Fibroblast of skin of scalp (primary cell): ENCODE data around the gene CYS1.
A peak's percentile ranks its signal among the peaks of the same experiment; 100 is the strongest.
"Not testable (repeated sequence)": the region's sequence is repeated elsewhere in the genome, so short reads cannot be mapped to it uniquely, and the experiment has no call there.

Source experiments
- DNase-seq: peaks from one replicate; pipeline ENCODE4 v3.0.0-alpha.2; 2013

The CYS1 gene

GRCh38 chr2:10091889-10092244, 11.7 kb upstream of the CYS1 start:
- DNase-seq: not testable (repeated sequence)

DNA sequence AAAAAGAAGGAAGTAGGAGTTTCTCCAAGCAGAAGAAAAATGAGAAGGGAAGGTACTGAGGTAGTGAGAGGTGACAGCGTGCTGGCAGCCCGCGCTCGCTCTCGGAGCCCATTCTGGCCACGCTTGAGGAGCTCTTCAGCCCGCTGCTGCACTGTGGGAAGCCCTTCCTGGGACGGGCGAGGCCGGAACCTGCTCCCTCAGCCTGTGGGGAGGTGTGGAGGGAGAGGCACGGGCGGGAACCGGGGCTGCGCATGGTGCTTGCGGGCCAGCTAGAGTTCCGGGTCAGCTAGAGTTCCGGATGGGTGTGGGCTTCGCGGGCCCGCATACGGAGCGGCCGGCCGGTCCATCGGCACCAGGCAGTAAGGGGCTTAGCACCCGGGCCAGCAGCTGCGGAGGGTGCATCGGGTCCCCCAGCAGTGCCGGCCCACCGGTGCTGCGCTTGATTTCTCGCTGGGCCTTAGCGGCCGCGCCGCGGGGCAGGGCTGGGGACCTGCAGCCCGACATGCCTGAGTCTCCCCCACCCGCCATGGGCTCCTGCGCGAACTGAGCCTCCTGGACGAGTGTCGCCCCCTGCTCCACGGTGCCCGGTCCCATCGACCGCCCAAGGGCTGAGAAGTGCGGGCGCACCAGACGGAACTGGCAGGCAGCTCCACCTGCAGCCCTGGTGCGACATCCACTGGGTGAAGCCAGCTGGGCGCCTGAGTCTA, 11.1 kb upstream of the CYS1 start:
- DNase-seq: no peak

DNA sequence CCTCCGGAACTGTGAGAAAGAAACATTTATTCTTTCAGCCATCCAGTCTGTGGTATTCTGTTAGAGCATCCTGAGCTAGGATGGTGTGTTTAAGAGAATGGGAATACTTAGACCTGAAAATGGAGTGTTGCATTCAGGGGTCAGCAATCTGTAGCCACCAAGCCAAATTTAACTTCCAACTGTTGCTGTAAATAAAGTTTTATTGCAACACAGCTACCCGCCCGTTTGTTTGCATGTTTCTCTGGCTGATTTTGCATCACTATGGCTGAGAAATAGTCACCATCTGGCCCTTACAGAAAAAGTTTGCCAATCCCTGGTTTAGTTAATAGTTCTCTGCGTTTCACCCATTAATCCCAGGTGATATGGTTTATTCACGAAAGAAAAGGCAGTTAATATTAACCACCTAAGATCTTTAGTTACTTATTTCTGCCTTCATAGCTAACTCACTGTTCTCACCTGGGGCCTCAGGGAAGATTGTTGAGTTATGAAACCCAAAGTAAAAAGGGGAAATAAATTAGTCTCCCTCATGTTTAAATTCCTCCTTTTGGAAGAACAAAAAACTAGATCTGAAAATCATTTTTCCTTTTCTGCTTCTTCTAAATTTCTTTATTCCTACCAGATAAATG, 9.5 kb upstream of the CYS1 start:
- no peak for DNase-seq

DNA sequence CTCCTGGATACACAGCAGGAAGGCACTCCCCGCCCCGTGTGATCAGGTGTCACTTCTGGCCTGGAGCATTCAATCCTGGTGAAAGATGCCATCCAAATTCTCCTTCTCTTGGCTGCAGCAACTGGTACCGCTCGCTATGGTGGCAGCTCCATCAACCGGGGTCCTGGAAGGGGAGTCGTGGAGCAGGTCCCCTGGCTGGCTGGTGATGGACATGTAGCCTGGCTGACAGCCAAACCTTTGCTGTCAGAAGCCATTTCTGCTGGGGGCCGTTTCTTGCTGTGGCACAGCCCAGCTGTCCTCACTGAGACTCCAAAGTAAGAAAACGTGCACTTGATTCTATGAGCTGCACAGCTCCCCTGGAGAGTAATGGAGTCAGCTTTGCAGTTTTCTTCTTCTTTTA, 7.1 kb upstream of the CYS1 start:
- DNase-seq: no peak

- DNase-seq: no peak
Observed at GRCh38 chr2:10086950-10087349, 6.7 kb upstream of the CYS1 start.

DNA sequence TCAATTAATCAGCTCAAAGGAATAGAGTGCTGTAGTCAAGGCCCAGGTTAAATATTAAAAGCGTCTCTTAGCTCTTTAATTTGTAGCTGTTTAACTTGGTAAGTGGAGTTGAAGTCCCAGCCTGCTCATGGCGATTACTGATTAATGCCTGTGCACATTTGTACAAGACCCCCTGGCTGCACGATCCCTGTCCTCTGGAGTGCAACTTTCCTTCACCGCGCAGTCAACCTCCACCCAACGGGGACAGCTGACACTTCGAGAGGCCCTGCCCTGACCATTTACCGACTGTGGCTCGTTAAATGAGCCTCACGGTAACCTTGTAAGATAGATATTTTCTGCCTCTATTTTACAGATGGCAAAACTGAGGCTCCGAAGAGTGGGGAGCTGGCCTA, 5.5 kb upstream of the CYS1 start:
- no peak for DNase-seq

DNA sequence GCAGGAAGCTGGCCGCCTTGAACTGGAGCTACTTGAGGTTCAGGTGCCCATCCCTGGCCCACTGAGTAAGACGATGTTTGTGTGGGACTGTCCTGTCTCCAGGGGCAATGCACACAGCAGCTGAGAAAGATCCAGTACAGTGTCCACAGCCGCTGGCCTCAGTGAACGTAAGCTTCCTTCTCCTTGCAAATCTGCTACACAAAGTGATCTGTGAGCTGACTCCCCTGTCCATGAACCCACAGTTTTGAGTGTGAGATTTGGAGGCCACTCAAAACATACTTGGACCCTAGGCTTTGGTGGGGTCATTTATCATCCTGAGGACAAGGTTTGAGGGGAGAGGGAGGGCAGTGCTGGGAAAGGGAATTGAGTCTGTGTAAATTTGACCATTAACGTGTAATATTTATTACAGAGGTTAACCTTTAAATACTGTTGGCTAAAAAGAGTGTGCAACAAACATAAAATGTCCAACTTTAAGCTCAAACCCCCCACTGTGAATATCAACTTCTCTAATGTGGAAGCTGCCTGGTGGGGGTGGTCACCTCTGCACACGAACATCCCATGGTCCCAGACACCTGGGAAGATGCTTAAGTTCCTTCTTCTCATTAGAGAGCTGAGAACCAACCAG, 4.9 kb upstream of the CYS1 start:
- DNase-seq: no peak

GRCh38 chr2:10084223-10084865, 4.1 kb upstream of the CYS1 start:
- DNase-seq: no peak

- DNase-seq: no peak
Observed at GRCh38 chr2:10083692-10084211, 3.5 kb upstream of the CYS1 start.

DNA sequence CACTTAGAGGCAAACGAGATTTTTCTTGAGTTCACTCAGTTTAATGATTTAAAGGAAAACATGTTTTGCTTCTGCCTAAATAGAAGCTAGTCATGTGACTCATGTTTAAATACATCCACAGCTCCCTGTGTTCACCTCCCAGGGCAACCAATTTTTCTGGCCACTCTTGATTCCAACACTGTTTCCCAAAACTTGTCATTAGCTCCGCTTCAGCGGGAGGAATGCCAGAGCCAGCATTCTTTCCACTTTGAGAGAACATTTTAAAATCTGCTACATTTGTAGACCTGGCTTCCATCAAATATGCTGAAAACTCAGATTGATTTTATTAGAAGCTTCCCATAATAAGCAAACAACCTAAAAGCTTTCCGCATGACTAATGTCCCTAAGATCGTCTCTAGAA, 2.8 kb upstream of the CYS1 start:
- no peak for DNase-seq

GRCh38 chr2:10080536-10081304, 509 bp upstream of the CYS1 start:
- DNase-seq: no peak

DNA sequence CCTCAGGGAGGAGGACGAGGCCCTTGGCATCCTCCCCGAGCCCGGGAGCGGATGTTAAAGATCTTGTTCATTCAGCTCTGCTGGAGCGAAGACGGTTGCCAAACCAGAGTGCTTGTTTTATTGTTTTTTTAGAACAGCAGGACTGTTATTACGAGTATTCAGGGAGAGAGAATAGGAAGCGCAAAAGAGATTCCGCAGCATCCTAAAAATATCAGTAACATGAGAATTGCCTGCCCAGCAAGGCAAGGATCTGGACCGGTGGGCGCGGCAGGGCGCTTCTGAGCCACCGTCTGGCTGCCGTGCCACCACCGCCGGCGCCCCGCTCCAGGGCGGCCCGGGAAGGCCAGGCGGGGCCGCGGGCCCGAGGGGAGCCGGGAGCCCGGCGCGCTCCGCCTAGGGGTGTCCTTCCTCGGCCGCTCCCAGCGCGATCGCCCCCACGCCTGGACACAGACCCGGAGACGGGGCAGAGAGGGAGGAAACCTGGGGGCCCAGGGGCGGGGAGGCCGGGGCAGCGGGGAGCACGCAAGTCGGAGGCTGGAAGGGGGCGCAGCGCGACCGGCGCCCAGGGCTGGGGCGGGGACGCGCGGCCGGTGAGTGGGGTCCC, 843 bp downstream of the CYS1 start:
- peak; percentile 79 for DNase-seq

DNA sequence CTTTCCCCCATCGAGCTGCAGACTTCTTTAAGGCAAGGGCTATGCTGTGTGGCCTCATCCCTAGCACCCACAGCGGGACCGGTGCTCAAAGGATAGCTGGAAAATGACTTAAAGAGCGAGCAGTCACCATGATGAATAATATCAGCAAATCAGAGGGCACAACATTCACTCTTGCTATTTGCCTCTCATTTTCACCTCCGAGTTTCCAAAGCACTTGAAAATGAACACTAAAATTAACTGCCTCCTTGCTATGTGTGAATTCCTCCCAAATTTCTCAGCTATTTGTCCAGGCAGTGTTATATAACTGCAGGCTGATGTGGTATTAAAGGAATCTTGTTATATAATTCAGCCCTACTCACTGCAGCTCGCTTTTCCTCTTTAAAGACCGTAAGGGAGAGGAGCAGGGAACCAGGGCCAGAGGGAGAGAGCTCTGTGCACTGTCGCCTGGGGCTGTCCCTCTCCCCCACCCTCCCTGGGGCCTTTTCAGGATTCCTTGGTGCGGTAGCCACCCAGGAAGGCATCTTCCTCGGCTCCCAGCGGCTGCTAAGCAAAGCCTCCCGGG, 1.4 kb downstream of the CYS1 start:
- DNase-seq: no peak

GRCh38 chr2:10078001-10078400, 2.2 kb downstream of the CYS1 start:
- no peak for DNase-seq

GRCh38 chr2:10076988-10077527, 3.2 kb downstream of the CYS1 start:
- DNase-seq: no peak

- no peak for DNase-seq
Observed at GRCh38 chr2:10076511-10076910, 3.7 kb downstream of the CYS1 start.

DNA sequence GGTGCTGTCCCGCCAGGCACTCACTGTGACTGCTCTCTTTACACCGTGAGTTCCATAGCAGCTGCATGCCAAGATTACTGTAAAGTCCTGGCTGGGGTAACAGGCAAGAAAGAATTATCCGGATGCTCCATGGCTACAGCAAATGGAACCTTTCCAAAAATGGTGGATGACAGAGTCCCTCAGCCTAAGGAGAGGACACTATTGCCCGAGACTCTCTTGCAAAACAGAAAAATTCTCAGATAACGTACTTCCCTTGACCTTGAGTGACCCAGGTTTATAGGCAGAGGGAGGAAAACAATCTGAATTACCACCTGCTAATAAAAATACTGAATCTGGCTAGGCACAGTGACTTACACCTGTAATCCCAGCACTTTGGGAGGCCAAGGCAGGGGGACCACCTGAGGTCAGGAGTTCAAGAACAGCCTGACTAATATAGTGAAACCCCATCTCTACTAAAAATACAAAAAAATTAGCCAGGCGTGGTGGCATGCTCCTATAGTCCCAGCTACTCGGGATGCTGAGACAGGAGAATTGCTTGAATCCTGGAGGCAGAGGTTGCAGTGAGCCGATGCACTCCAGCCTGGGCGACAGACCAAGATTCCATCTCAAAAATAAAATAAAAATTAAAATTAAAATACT, 4.5 kb downstream of the CYS1 start:
- DNase-seq: no peak

GRCh38 chr2:10075101-10075500, 5.1 kb downstream of the CYS1 start:
- DNase-seq: no peak

GRCh38 chr2:10073706-10074105, 6.5 kb downstream of the CYS1 start:
- no peak for DNase-seq

GRCh38 chr2:10072656-10073480, 7.3 kb downstream of the CYS1 start:
- DNase-seq: peak; percentile 83
